ENCODE results near the gene ASCC1.

- TF ChIP-seq CTCF (conservative IDR thresholded peaks at IDR 0.05; ENCODE audit: low read depth, low read length) (no peak), RCOR1 (IDR thresholded peaks at IDR 0.05; ENCODE audit: insufficient replicate concordance, low read length) (no peak), RFX5 (IDR thresholded peaks at IDR 0.05; ENCODE audit: low read depth, low read length) (no peak), ELK1 (IDR thresholded peaks at IDR 0.05; ENCODE audit: borderline replicate concordance, low read depth, low read length) (no peak), POLR2A (IDR thresholded peaks at IDR 0.05; ENCODE audit: low read depth, low read length) (no peak), MAZ (IDR thresholded peaks at IDR 0.05; ENCODE audit: borderline replicate concordance, low read depth, low read length) (no peak), CEBPB (IDR thresholded peaks at IDR 0.05; ENCODE audit: low read depth, low read length) (no peak), MXI1 (IDR thresholded peaks at IDR 0.05; ENCODE audit: borderline replicate concordance, low read depth, low read length) (no peak), SMC3 (IDR thresholded peaks at IDR 0.05; ENCODE audit: low read depth, low read length) (no peak), BHLHE40 (IDR thresholded peaks at IDR 0.05; ENCODE audit: low read depth, low read length) (no peak), FOS (IDR thresholded peaks at IDR 0.05; ENCODE audit: low read depth, low read length) (no peak), CHD1 (IDR thresholded peaks at IDR 0.05; ENCODE audit: low read depth, low read length) (no peak), RAD21 (IDR thresholded peaks at IDR 0.05; ENCODE audit: low read length) (no peak), USF2 (IDR thresholded peaks at IDR 0.05; ENCODE audit: low read depth, low read length) (no peak)
These were observed 42.8 kb downstream of the ASCC1 start for GRCh38 chr10:72173262-72173618.

All from IMR-90 (cell line).